NCI-H524 treated with DMSO at 0.1 percent for 48 hours (cell line): Measurements from ENCODE around the gene FARS2.

ENCODE experiments used
- DNase-seq: peaks from one replicate; lab custom pipeline; 2025; lab: John Stamatoyannopoulos, UW

Gene FARS2

DNA sequence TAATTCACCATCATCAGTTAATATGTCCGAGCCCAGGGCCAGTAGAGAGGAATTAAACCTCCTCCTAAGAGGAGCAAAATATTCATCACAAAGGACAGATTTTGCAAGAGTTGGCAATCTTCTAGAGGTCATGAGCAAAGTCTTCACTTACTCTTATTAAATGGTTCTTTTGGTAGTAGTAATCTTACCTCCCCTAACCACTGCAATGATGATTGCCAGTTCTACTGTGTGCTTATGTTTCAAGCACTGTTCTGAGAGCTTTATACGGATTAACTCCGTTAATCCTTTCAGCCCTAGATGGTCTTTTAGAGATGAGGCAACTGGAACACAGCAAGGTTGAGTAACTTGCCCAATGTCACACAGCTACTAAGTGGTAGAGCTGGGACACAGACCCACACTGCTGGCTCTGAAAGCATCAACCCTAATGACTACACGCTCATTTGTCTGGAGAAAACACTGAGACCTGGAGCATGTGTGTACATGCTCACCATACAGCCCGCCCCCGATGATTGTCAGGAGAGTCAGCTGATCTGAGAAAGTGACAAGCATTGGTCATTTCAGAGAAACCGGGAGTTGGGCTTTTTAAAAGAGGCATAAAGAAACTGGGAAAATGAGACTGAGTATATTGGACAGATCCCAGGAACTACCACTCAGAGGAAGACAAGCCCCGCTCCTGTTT lies 469.4 kb downstream of the FARS2 start:
- DNase-seq: peak; percentile 51

GRCh38 chr6:5731435-5731834 lies 470.1 kb downstream of the FARS2 start:
- no peak for DNase-seq

DNA sequence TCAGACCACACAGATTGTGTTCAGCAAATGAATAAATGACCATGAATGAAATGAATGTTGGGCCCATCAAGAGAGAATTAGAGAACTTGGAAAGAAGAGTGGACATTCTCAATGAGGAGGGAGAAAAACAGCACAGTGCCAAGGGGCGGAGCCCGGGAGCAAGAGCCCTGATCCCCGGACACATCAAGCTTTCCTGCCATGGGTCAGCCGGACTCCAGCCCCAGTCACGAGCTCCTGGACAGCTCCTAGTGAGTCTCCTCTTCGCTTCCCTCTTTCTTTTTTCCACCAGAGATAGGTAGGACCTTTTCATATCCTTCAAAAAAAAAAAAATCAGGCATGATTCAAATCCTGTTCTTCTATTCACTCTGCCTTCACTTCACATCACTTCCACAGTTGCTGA lies 471.2 kb downstream of the FARS2 start:
- DNase-seq: no peak

DNA sequence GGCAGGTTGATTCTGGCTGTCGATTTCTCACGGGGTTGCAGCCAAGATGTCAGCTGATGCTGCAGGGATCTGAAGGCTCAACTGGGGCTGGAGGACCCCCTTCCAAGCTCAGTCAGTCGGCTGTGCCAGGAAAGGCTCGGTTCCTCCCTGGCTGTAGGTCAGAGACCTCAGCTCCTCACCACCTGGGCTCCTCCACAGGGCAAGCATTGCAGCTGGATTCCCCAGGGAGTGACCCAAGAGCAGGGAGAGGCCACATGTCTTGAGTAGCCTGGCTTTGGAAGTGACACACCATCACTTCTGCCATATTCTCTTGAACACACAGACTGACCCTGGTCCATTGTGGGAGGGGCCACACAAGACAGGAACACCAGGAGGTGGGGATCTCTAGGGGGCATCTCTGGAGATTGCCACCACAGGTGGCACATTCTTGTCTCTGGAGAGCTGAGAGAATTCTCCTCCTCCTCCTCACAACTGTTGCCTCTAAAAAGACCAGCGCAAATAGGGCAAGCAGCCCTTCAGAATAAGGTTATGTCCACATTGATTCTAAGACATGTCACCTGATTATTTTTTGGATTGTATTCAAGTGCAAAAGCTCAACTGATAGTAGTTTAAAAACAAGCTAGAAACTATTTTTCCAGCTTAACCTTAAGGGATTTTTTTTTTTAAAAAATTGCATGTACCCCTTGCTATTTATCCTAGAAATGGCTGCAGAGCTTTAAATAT lies 474.9 kb downstream of the FARS2 start:
- no peak for DNase-seq

DNA sequence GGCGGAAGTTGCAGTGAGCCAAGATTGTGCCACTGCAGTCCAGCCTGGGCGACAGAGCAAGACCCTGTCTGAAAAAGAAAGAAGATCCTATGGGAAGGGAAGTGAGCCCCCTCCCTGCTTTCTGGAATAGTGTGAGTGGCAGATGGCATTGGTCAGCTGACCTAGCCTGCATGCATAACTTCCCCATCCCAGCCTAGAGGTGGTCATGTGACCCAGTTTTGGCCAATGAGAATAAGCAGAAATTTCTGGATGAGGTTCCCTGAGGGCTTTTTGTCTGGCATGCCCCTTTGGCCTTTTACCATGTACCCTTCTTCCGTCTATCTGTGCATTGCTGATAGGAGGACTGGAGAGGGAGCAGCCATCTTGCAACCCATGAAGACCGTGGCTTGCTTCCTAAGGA lies 476.1 kb downstream of the FARS2 start:
- DNase-seq: no peak

GRCh38 chr6:5738211-5738610 lies 476.9 kb downstream of the FARS2 start:
- no peak for DNase-seq

DNA sequence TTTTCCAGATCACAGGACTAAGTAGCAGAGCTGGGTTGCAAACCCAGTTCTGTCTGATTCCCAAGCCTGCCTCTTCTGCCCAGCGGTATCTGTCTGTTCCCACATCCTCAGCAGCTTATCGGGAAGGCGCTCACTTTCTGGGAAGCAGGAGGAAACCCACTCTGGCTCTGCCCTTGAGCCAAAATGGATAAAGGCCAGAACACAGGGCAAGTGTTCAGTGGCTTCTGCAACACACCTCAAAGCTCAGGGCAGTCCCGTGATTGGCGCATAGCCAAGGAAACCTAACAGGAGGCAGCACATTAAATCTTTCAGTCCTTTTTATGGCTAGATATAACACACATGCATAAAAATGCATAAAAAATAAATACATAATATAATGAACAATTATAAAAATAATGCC lies 483.2 kb downstream of the FARS2 start:
- DNase-seq: no peak

GRCh38 chr6:5745081-5745480 lies 483.8 kb downstream of the FARS2 start:
- DNase-seq: no peak

DNA sequence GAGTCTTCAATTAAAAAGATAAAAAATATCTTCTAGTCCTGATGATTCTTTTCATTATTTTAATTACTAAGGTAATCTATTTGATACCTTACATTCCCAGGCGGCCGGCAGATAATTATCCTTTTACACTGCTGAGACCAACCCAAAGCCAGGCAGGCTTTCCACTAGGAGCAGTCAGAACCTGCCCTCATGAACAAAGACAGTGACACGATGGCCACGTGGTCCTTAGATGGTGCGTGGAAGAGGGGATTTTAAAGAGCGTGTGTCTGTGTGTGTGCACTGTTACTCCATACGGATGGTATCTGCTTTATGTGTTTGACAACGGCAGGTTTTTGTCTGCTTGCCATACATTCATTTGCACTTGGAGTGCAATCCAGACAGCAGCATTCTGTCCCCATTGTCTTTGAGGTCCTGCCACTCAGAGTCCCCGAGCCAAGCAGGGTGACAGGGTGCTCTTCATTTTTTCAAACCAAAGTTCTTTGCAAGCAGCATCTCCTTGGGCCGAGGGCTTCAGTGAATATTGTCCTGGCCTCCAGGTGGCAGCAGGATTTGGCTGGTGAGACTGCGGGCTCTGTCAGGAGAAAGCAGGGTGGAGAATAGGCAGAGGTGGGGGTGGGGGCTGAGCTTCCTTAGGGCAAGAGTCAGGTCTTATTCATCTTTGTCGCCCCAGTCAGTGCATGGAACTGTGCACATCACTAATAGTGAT lies 484.9 kb downstream of the FARS2 start:
- no peak for DNase-seq

DNA sequence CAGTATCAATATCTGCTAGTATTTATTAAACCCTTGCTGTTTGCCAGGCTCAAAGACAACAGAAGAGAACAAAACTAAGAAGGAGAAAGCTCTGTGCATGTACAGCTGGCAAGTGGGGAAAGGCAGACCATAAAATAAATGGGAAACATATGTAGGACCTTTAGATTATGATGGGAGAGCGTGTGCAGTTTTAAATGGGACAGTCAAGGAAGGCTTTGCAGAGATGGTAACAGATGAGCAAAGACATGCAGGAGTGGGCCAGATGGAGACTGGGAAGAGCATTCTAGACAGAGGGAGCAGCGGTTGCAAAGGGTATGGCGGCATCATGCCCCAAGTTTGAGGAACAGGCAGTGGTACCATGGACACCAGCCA lies 485.4 kb downstream of the FARS2 start:
- DNase-seq: no peak

- peak; percentile 63 for DNase-seq
These were observed 486.1 kb downstream of the FARS2 start for GRCh38 chr6:5747379-5747778.

- DNase-seq: no peak
These were observed 487.8 kb downstream of the FARS2 start for GRCh38 chr6:5749016-5749650.

DNA sequence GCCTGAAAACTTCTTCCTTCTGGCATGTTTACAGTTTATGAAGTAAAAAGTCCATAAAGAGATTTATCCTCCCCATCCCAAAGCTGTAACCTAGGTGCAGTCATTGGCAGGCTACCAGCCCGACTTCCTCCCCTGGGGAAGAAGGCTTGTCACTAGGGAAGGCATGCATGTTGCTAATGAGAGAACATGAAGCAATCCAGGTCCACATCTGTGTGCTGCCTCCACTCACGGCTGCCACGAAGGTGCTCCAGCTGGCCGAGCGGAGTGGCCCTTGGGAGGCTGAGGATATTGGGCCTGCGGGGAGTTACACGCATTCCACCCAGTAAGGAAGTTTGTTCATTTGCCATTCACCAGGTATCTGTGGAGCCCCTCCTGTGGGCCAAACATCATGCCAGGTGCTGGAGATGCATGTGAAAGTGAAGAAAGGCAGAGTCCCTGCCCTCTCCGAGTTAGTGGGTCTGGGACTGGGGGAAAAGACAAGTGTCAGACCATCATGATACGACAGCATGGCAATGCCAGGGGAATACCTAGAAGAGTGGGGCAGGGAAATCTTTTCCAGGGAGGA lies 488.4 kb downstream of the FARS2 start:
- DNase-seq: no peak

GRCh38 chr6:5751525-5752390 lies 490.4 kb downstream of the FARS2 start:
- DNase-seq: no peak

GRCh38 chr6:5752391-5752680 lies 491.0 kb downstream of the FARS2 start:
- DNase-seq: peak; percentile 29

DNA sequence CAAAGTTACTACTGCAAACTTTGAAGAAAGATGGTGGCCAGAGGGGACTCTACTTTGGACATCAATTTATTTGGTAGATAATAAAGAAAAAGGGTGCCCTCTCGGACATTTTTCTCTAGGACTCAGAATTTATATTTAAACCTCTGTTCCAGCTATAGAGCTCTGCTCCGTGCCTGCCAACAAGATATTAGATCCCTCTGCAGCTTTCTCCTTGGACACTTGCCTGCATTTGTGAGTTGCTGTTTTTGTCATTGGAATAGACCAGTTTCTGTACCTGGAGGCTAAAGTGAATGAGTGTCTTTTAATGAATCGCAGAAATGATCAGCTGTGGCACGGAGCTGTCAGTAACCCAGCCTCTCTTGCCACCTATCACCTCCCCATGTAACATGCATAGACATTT lies 491.9 kb downstream of the FARS2 start:
- DNase-seq: no peak

GRCh38 chr6:5754904-5755303 lies 493.6 kb downstream of the FARS2 start:
- DNase-seq: no peak

DNA sequence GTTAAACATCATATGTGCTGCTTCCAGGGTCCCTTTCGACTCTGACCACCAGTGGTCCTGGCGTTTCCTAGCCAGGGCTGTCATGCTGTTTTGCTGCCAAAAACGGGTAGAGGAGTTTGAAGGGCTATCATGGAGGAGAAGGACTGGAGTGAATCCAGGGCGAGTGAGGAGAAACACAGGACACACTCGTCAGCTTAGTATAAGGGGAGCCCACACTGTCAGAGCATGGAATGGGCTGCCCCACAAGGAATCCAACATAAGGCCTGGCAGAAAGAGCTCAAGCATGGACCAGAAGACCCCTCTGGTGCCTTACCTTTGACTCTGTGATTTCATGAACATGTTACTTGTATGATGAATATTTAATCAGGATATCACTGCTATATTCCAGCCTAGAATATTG lies 498.3 kb downstream of the FARS2 start:
- no peak for DNase-seq

DNA sequence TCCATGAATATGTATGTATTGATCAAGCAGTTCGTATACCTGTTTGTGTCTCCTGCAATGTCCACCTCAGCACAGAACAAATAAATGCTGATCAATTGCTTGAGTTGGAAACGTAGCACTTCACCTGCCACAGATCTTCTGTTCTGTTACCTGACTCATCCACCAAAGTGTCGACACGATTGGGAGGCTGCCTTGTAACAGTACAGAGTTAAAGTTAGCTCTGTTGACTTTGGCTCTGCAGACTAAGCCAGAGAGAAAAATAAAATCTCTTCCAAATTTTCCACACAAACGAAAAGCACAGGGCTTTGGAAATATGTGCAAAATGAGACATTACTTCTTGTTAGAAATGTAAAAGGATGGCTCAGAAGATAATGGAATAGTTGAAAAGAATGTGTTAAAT lies 500.1 kb downstream of the FARS2 start:
- no peak for DNase-seq

DNA sequence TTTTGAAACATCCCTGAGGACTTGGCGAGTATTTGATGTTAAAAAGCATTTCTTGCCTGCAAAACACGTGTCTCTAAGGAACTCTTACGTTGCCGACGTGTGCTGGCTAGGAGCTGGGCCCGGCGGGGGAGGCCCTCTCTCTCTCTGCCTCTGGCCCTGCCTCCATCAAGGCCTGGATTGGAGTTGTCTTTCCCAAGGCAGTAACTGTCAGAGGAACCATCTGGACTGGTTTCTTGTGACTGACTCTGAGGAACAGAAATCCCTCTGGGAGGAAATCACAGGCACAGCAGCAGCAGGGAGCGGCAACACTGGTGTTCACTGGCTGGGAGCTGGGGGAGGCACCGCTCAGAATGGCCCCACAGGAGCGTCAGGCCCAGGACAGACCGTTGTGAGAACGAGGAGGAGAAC lies 501.3 kb downstream of the FARS2 start:
- DNase-seq: peak; percentile 14

DNA sequence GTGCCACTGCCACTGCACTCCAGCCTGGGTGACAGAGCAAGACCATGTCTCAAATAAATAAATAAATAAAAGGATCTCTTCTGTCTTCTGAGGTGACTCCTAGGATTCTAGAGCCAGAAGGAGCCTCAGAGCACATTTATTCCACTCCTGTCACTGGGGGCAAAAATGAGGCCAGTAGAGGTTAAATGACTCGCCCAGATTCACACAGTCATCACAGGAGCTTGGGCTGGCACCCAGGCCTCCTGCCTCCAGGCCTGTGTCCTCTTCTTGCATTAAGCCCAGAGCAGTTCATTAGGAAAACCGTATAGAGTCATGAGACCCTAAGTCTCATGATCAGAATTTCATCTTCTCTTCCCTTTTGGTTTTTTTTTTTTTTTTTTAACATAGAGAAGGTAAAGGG lies 502.1 kb downstream of the FARS2 start:
- DNase-seq: no peak

DNA sequence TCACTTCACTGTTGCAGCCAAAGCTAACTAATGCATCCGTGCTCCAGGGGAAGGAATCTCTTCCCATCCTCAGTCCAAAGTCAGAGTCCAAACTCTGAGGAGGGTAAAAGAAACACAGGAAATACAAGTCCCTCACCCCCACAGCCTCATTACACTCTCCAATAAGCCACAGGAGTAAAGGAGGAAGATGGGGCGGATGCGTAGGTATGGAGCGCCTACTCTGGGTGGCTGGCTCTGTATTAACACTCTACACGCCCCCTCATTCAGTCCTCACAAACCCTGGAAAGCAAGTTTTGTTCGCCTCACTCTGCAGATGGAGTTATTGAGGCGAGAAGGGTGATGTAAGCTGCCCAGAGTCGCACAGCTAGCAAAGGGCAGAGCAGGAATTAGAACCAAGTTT lies 502.6 kb downstream of the FARS2 start:
- DNase-seq: no peak
